Measurements from ENCODE around the gene ORC3. TPM values are rescaled to one million over a fixed set of nuclear protein-coding genes. Genes with fewer than 3 reads are reported as not detected.

ORC3 gene
- total RNA-seq, 1 experiment from 2014 or later, result 33.8 TPM

GRCh38 chr6:87551799-87552198 is 38.1 kb upstream of the ORC3 start:
- Mint-ChIP-seq H3K36me3 (ENCODE audit: insufficient read depth, unreplicated experiment) (peaks cover 61% of the 10 kb centered on the region), H3K4me1 (ENCODE audit: low read depth, unreplicated experiment) (no peaks in the 10 kb centered on the region), H3K9me3 (ENCODE audit: unreplicated experiment) (no peaks in the 10 kb centered on the region), H3K27me3 (ENCODE audit: insufficient read depth, unreplicated experiment) (no peaks in the 10 kb centered on the region), H3K27ac (ENCODE audit: unreplicated experiment) (no peak overlapping the region), H3K4me3 (ENCODE audit: unreplicated experiment) (no peak overlapping the region)
- ChIA-PET CTCF (no interaction called here), POLR2A (no interaction called here)
- Histone ChIP-seq H3K9me3 (no peaks in the 10 kb centered on the region), H3K36me3 (ENCODE audit: control insufficient read depth, insufficient read depth, low read length) (no peaks in the 10 kb centered on the region), H3K4me3 (ENCODE audit: low read depth, low read length) (no peak overlapping the region), H3K4me1 (no peaks in the 10 kb centered on the region), H3K27me3 (replicated peaks; ENCODE audit: control insufficient read depth, insufficient read depth, low read length) (no peaks in the 10 kb centered on the region)
- no TSS peak for BruUV-seq (replicated peaks)
- DNase-seq, result no peak
- intact Hi-C loops (cut with micrococcal nuclease; ENCODE audit: unreplicated experiment), result no loop called here
- TF ChIP-seq CTCF (IDR thresholded peaks at IDR 0.05; ENCODE audit: insufficient read depth in 1 of 2, low read depth in 1 of 2, low read length in 1 of 2, severe bottlenecking in 1 of 2, unreplicated experiment in 1 of 2), result no peak

GRCh38 chr6:87553159-87553765 is 36.7 kb upstream of the ORC3 start:
- BruUV-seq (replicated peaks), result no TSS peak
- H3K27ac Mint-ChIP-seq (ENCODE audit: unreplicated experiment), result no peak overlapping the region
- no peaks in the 10 kb centered on the region for H3K4me1 Mint-ChIP-seq (ENCODE audit: low read depth, unreplicated experiment)
- Histone ChIP-seq H3K4me3 (ENCODE audit: low read depth, low read length) (no peak overlapping the region), H3K27me3 (replicated peaks; ENCODE audit: control insufficient read depth, insufficient read depth, low read length) (no peaks in the 10 kb centered on the region), H3K36me3 (ENCODE audit: control insufficient read depth, insufficient read depth, low read length) (no peaks in the 10 kb centered on the region), H3K4me1 (no peaks in the 10 kb centered on the region), H3K9me3 (no peaks in the 10 kb centered on the region)
- no peaks in the 10 kb centered on the region for H3K27me3 Mint-ChIP-seq (ENCODE audit: insufficient read depth, unreplicated experiment)
- H3K4me3 Mint-ChIP-seq (ENCODE audit: unreplicated experiment), result no peak overlapping the region
- intact Hi-C loops (cut with micrococcal nuclease; ENCODE audit: unreplicated experiment), result no loop called here
- no peak for DNase-seq
- TF ChIP-seq CTCF (IDR thresholded peaks at IDR 0.05; ENCODE audit: insufficient read depth in 1 of 2, low read depth in 1 of 2, low read length in 1 of 2, severe bottlenecking in 1 of 2, unreplicated experiment in 1 of 2), result no peak
- H3K36me3 Mint-ChIP-seq (ENCODE audit: insufficient read depth, unreplicated experiment), result peaks cover 62% of the 10 kb centered on the region
- POLR2A ChIA-PET, result no interaction called here
- CTCF ChIA-PET, result no interaction called here
- H3K9me3 Mint-ChIP-seq (ENCODE audit: unreplicated experiment), result no peaks in the 10 kb centered on the region

GRCh38 chr6:87555506-87555905 is 34.4 kb upstream of the ORC3 start:
- no peak for TF ChIP-seq CTCF (IDR thresholded peaks at IDR 0.05; ENCODE audit: insufficient read depth in 1 of 2, low read depth in 1 of 2, low read length in 1 of 2, severe bottlenecking in 1 of 2, unreplicated experiment in 1 of 2)
- Mint-ChIP-seq H3K27me3 (ENCODE audit: insufficient read depth, unreplicated experiment) (no peaks in the 10 kb centered on the region), H3K36me3 (ENCODE audit: insufficient read depth, unreplicated experiment) (peaks cover 48% of the 10 kb centered on the region), H3K9me3 (ENCODE audit: unreplicated experiment) (no peaks in the 10 kb centered on the region), H3K4me1 (ENCODE audit: low read depth, unreplicated experiment) (no peaks in the 10 kb centered on the region), H3K4me3 (ENCODE audit: unreplicated experiment) (no peak overlapping the region), H3K27ac (ENCODE audit: unreplicated experiment) (no peak overlapping the region)
- intact Hi-C loops (cut with micrococcal nuclease; ENCODE audit: unreplicated experiment), result no loop called here
- no peak for DNase-seq
- H3K36me3 ChIP-seq (ENCODE audit: control insufficient read depth, insufficient read depth, low read length), result no peaks in the 10 kb centered on the region
- BruUV-seq (replicated peaks), result no TSS peak
- H3K4me3 ChIP-seq (ENCODE audit: low read depth, low read length), result no peak overlapping the region
- H3K27me3 ChIP-seq (replicated peaks; ENCODE audit: control insufficient read depth, insufficient read depth, low read length), result no peaks in the 10 kb centered on the region
- no peaks in the 10 kb centered on the region for H3K9me3 ChIP-seq
- no peaks in the 10 kb centered on the region for H3K4me1 ChIP-seq
- POLR2A ChIA-PET, result no interaction called here
- CTCF ChIA-PET, result no interaction called here

All from Caco-2 (cell line).